Neuronal stem cell (in vitro differentiated cells): Measurements from ENCODE around the gene MYO5A.

Source experiments
- DNase-seq: peaks from one replicate; pipeline ENCODE4 v3.0.0-alpha.2; 2013; ENCODE audit warnings: low spot score
- H2AFZ ChIP-seq: one replicate; pipeline ENCODE4 v1.6.1; 2013; ENCODE audit warnings: mild to moderate bottlenecking, low read length, inconsistent platforms
- H2AK5ac ChIP-seq: 2 replicates; pipeline ENCODE4 v1.6.1; 2013; ENCODE audit warnings: low read depth, mild to moderate bottlenecking, inconsistent platforms, low read length, moderate library complexity, mixed read lengths
- H2BK120ac ChIP-seq: 2 replicates; pipeline ENCODE4 v1.6.1; 2013; ENCODE audit warnings: low read depth, mild to moderate bottlenecking, inconsistent platforms, low read length, moderate library complexity, mixed read lengths
- H2BK12ac ChIP-seq: one replicate; pipeline ENCODE4 v1.6.1; 2013; ENCODE audit warnings: low read length, inconsistent platforms
- H2BK15ac ChIP-seq: 2 replicates; pipeline ENCODE4 v1.6.1; 2013; ENCODE audit warnings: mild to moderate bottlenecking, low read length, inconsistent platforms, mixed read lengths
- H2BK5ac ChIP-seq: one replicate; pipeline ENCODE4 v1.6.1; 2013; ENCODE audit warnings: inconsistent platforms, mild to moderate bottlenecking, low read length, moderate library complexity
- H3K14ac ChIP-seq: one replicate; pipeline ENCODE4 v1.6.1; 2013; ENCODE audit warnings: low read length, inconsistent platforms
- H3K18ac ChIP-seq: 2 replicates; pipeline ENCODE4 v1.6.1; 2013; ENCODE audit warnings: low read length, inconsistent platforms
- H3K23ac ChIP-seq: 2 replicates; pipeline ENCODE4 v1.6.1; 2013; ENCODE audit warnings: low read depth, mild to moderate bottlenecking, mixed read lengths, low read length, inconsistent platforms; ENCODE audit not compliant: poor library complexity
- H3K27ac ChIP-seq: replicated peaks from 3 replicates; pipeline ENCODE4 v1.5.1; 2013; ENCODE audit warnings: low read length, inconsistent platforms
- H3K27me3 ChIP-seq, 3 experiments: 2 replicates each; pipeline ENCODE4 v1.6.1; 2013; ENCODE audit warnings: low read length in 3 of 3, mild to moderate bottlenecking in 2 of 3, inconsistent platforms in 1 of 3, low read depth in 1 of 3, mixed read lengths in 1 of 3, moderate library complexity in 1 of 3; ENCODE audit not compliant: control insufficient read depth in 3 of 3, insufficient read depth in 3 of 3
- H3K36me3 ChIP-seq, 2 donors: replicated peaks in 1 of 2; 2 replicates each; pipeline ENCODE4 v1.6.1; 2013; ENCODE audit warnings: low read length in 2 of 2; ENCODE audit not compliant: control insufficient read depth in 2 of 2, insufficient read depth in 2 of 2
- H3K4ac ChIP-seq: 2 replicates; pipeline ENCODE4 v1.6.1; 2013; ENCODE audit warnings: inconsistent platforms, mild to moderate bottlenecking, low read length, moderate library complexity
- H3K4me1 ChIP-seq, 2 donors: 1 replicate in 1 of 2; 2 replicates in 1 of 2; pipeline ENCODE4 v1.6.1; 2013; ENCODE audit warnings: low read length in 2 of 2, low read depth in 1 of 2; ENCODE audit not compliant: control insufficient read depth in 2 of 2, insufficient read depth in 1 of 2
- H3K4me2 ChIP-seq: one replicate; pipeline ENCODE4 v1.6.1; 2013; ENCODE audit warnings: mild to moderate bottlenecking, low read length, inconsistent platforms; ENCODE audit not compliant: insufficient read depth, poor library complexity, severe bottlenecking
- H3K4me3 ChIP-seq, 2 donors: 2 replicates each; pipeline ENCODE4 v1.5.1; 2013; ENCODE audit warnings: low read length in 2 of 2, mild to moderate bottlenecking in 2 of 2, inconsistent platforms in 1 of 2, moderate library complexity in 1 of 2
- H3K79me1 ChIP-seq: one replicate; pipeline ENCODE4 v1.6.1; 2013; ENCODE audit warnings: low read depth, mild to moderate bottlenecking, inconsistent platforms, low read length, moderate library complexity
- H3K9ac ChIP-seq: one replicate; pipeline ENCODE4 v1.6.1; 2013; ENCODE audit warnings: mild to moderate bottlenecking, low read depth, low read length, inconsistent platforms; ENCODE audit not compliant: poor library complexity
- H3K9me3 ChIP-seq, 2 donors: replicated peaks in 1 of 2; 2 replicates each; pipeline versions ENCODE3 to v1.6.1; 2013; ENCODE audit warnings: low read length in 2 of 2, mild to moderate bottlenecking in 2 of 2, inconsistent platforms in 1 of 2, low read depth in 1 of 2, mixed read lengths in 1 of 2, moderate library complexity in 1 of 2; ENCODE audit not compliant: control insufficient read depth in 2 of 2, insufficient read depth in 1 of 2
- H4K8ac ChIP-seq: one replicate; pipeline ENCODE4 v1.6.1; 2013; ENCODE audit warnings: low read depth, mild to moderate bottlenecking, inconsistent platforms, low read length, moderate library complexity
- H4K91ac ChIP-seq: one replicate; pipeline ENCODE4 v1.6.1; 2013; ENCODE audit warnings: low read length, low read depth, mild to moderate bottlenecking, inconsistent platforms; ENCODE audit not compliant: poor library complexity
- WGBS, 2 donors: extraction: QIAGEN DNeasy Blood & Tissue Kit; methylation state at CpG; one replicate each; pipeline ENCODE4 v1.1.7; 2013; ENCODE audit warnings: missing lambda C conversion rate in 2 of 2, mixed read lengths in 1 of 2; ENCODE audit not compliant: insufficient read length in 2 of 2, insufficient replicate concordance in 1 of 2; ENCODE audit errors: extremely low coverage in 2 of 2; 5-methylcytosine and 5-hydroxymethylcytosine counted together

The MYO5A gene

DNA sequence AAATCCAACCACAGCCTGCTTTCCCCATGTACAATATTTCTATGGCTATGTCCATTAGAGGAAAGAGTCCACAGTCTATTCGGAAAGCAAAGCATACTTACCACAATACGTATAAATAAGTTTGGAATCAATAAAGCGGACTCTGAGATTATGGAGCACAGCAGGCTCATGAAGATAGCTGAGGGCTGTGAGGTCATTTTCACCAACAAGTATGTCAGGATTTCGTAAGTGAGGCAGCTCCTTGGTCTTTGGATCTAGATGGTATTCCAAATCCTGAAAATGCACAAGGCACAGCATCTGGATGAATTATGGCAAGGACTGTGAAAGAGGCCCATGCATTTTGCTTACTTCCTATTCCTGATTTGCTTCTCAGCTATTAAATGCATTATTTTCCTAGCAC, 100.4 kb downstream of the MYO5A start:
- Histone ChIP-seq H2AK5ac (no peak overlapping the region), H3K4me1 (peaks cover 0 to 2% of the 10 kb centered on the region in 2 donors), H3K79me1 (no peaks in the 10 kb centered on the region), H4K91ac (no peak overlapping the region), H3K27ac (no peak overlapping the region), H3K9ac (no peak overlapping the region), H2BK5ac (no peak overlapping the region), H3K14ac (no peak overlapping the region), H3K4ac (no peak overlapping the region), H2BK15ac (no peak overlapping the region), H3K23ac (no peak overlapping the region), H4K8ac (no peak overlapping the region), H3K18ac (no peak overlapping the region), H3K9me3 (peaks cover 0 to 3% of the 10 kb centered on the region in 2 donors), H2AFZ (no peak overlapping the region), H3K4me3 (no peak overlapping the region), H3K27me3 (no peaks in the 10 kb centered on the region), H3K36me3 (peaks cover 0 to 5% of the 10 kb centered on the region in 2 donors), H2BK12ac (no peak overlapping the region), H3K4me2 (no peak overlapping the region), H2BK120ac (no peak overlapping the region)
- no peak for DNase-seq
- no CpG with 5 or more reads among the region's 4 CpGs for WGBS, 2 donors

DNA sequence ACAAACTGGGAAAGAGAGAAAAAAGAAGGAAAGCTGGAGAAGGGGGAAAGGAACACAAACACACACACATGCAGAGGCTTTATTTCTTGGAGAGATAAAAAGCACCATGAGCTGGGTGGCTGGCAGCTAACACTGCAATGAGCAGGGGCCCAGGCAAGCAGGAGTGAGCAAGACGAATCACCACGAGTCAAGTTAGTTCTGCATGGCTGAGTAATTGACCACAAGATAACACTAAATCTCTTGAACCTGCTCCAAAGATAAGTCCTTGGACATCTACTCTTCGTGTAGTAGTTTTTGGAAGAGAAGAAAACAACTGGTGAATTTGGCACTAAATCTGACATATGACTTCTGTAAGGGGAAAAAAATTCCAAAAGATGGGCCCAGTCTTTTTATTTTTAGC, 100.9 kb downstream of the MYO5A start:
- H3K4ac ChIP-seq, result no peak overlapping the region
- H3K4me1 ChIP-seq, result peaks cover 0 to 2% of the 10 kb centered on the region in 2 donors
- H3K36me3 ChIP-seq, result peaks cover 0 to 5% of the 10 kb centered on the region in 2 donors
- no peak overlapping the region for H3K4me2 ChIP-seq
- no peak overlapping the region for H2BK120ac ChIP-seq
- no peak overlapping the region for H2BK12ac ChIP-seq
- H3K4me3 ChIP-seq, result no peak overlapping the region
- H3K27ac ChIP-seq, result no peak overlapping the region
- DNase-seq, result no peak
- no peak overlapping the region for H3K23ac ChIP-seq
- no peaks in the 10 kb centered on the region for H3K79me1 ChIP-seq
- no peak overlapping the region for H3K14ac ChIP-seq
- H3K27me3 ChIP-seq, result no peaks in the 10 kb centered on the region
- no peak overlapping the region for H2AK5ac ChIP-seq
- no peak overlapping the region for H2BK5ac ChIP-seq
- H3K9ac ChIP-seq, result no peak overlapping the region
- peaks cover 0 to 3% of the 10 kb centered on the region in 2 donors for H3K9me3 ChIP-seq
- WGBS, 2 donors, result no CpG with 5 or more reads among the region's 3 CpGs
- no peak overlapping the region for H2BK15ac ChIP-seq
- no peak overlapping the region for H4K8ac ChIP-seq
- H2AFZ ChIP-seq, result no peak overlapping the region
- no peak overlapping the region for H4K91ac ChIP-seq
- no peak overlapping the region for H3K18ac ChIP-seq

GRCh38 chr15:52424856-52425431, 103.7 kb downstream of the MYO5A start:
- Histone ChIP-seq H3K79me1 (no peaks in the 10 kb centered on the region), H3K27ac (no peak overlapping the region)

DNA sequence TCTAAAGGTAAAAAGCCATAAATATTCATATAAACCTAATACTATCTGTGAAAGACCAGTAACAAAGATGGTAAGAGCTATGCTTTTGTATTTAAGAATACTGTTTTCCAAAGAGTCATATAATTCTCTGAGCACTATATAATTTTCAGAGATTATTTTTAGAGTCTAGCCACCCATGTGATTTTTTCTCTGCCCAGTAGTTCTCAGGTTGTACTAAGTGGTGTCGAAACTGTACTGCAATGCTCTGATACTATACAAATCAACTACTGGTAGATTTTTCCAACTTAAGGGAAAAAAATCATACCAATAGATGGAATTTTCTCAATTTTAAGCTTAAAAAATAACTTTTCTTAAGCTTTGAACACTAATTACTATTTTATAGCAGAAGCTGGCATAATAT, 104.8 kb downstream of the MYO5A start:
- Histone ChIP-seq H3K4me2 (no peak overlapping the region), H3K4me3 (no peak overlapping the region), H4K91ac (no peak overlapping the region), H2BK15ac (no peak overlapping the region), H2BK120ac (no peak overlapping the region), H3K27me3 (no peaks in the 10 kb centered on the region), H3K4me1 (peaks cover 0 to 2% of the 10 kb centered on the region in 2 donors), H3K4ac (no peak overlapping the region), H4K8ac (no peak overlapping the region), H3K23ac (no peak overlapping the region), H3K27ac (no peak overlapping the region), H2BK12ac (no peak overlapping the region), H3K9me3 (peaks cover 0 to 3% of the 10 kb centered on the region in 2 donors), H3K18ac (no peak overlapping the region), H3K79me1 (no peaks in the 10 kb centered on the region), H2AFZ (no peak overlapping the region), H3K36me3 (peaks cover 0 to 5% of the 10 kb centered on the region in 2 donors), H3K9ac (no peak overlapping the region), H2AK5ac (no peak overlapping the region), H3K14ac (no peak overlapping the region), H2BK5ac (no peak overlapping the region)
- no CpG with 5 or more reads among the region's 1 CpG for WGBS, 2 donors
- DNase-seq, result no peak

More at GRCh38 chr15:52424856-52425431, 103.7 kb downstream of the MYO5A start:
- Histone ChIP-seq H4K91ac (no peak overlapping the region), H3K23ac (no peak overlapping the region), H3K4ac (no peak overlapping the region), H3K4me1 (peaks cover 0 to 2% of the 10 kb centered on the region in 2 donors), H4K8ac (no peak overlapping the region), H3K4me3 (no peak overlapping the region), H2BK15ac (no peak overlapping the region), H3K9me3 (peaks cover 0 to 3% of the 10 kb centered on the region in 2 donors), H2AK5ac (no peak overlapping the region), H3K14ac (no peak overlapping the region), H2BK5ac (no peak overlapping the region), H3K9ac (no peak overlapping the region), H3K18ac (no peak overlapping the region), H3K36me3 (peaks cover 0 to 5% of the 10 kb centered on the region in 2 donors), H3K27me3 (no peaks in the 10 kb centered on the region), H2BK12ac (no peak overlapping the region), H3K4me2 (no peak overlapping the region), H2AFZ (no peak overlapping the region), H2BK120ac (no peak overlapping the region)
- WGBS, 2 donors, result no CpG with 5 or more reads among the region's 2 CpGs
- no peak for DNase-seq
